OCI-LY7 (cell line): ENCODE results near the gene TRAM2. TPM values are rescaled to one million over a fixed set of nuclear protein-coding genes. Genes with fewer than 3 reads are reported as not detected.
A peak's percentile ranks its signal among the peaks of the same experiment; 100 is the strongest.

ENCODE experiments used
- BruUV-seq: library from RNA; stranded (reverse); fragments of 400-500 nt; replicated peaks from 2 replicates; lab custom pipeline; 2021; lab: Mats Ljungman, UMichigan
- CTCF ChIA-PET: fragments of 300-600 bp; sonication (Branson Sonifier 250); formaldehyde crosslinking; loops from one replicate; lab custom pipeline; 2022; ENCODE audit warnings: antibody characterized with exemption; ENCODE audit not compliant: unreplicated experiment; lab: Charles Lee
- POLR2A ChIA-PET: fragments of 300-600 bp; sonication (Branson Sonifier 250); formaldehyde crosslinking; loops from one replicate; lab custom pipeline; 2022; ENCODE audit warnings: antibody characterized with exemption; lab: Charles Lee
- DNase-seq: peaks from one replicate; pipeline ENCODE4 v3.0.0-alpha.2; 2015; ENCODE audit warnings: low spot score
- H2AFZ ChIP-seq: fragments of 200-600 bp; sonication (generic), shearing (Covaris generic); 2 replicates; pipeline ENCODE4 v1.6.1; 2014; ENCODE audit warnings: mild to moderate bottlenecking, antibody characterized with exemption, low read length, moderate library complexity
- H3K27ac ChIP-seq: fragments of 200-600 bp; sonication (generic); 2 replicates; pipeline ENCODE4 v1.5.1; 2014; ENCODE audit warnings: mixed run types, low read depth, mild to moderate bottlenecking, moderate library complexity, low read length, inconsistent platforms; ENCODE audit not compliant: poor library complexity, severe bottlenecking
- H3K36me3 ChIP-seq: fragments of 200-600 bp; sonication (generic); 2 replicates; pipeline ENCODE4 v1.6.1; 2014; ENCODE audit warnings: mild to moderate bottlenecking, antibody characterized with exemption, low read length, moderate library complexity, mixed read lengths; ENCODE audit not compliant: insufficient read depth
- H3K4me1 ChIP-seq: fragments of 200-600 bp; sonication (generic); 2 replicates; pipeline ENCODE4 v1.5.1; 2014; ENCODE audit warnings: mild to moderate bottlenecking, low read length; ENCODE audit not compliant: insufficient read depth, poor library complexity, severe bottlenecking
- H3K4me2 ChIP-seq: fragments of 200-600 bp; sonication (generic); 2 replicates; pipeline ENCODE4 v1.6.1; 2014; ENCODE audit warnings: mild to moderate bottlenecking, low read length
- H3K4me3 ChIP-seq: fragments of 200-600 bp; sonication (generic); 2 replicates; pipeline ENCODE4 v1.5.1; 2014; ENCODE audit warnings: mild to moderate bottlenecking, low read depth, low read length; ENCODE audit not compliant: poor library complexity, severe bottlenecking
- H3K79me2 ChIP-seq: fragments of 200-600 bp; sonication (generic); 2 replicates; pipeline ENCODE4 v1.6.1; 2016; ENCODE audit warnings: low read depth, mild to moderate bottlenecking, low read length, moderate library complexity, mixed read lengths; ENCODE audit not compliant: insufficient read depth
- H3K9me2 ChIP-seq: fragments of 200-600 bp; sonication (generic); 2 replicates; pipeline ENCODE4 v1.6.1; 2016; ENCODE audit warnings: mild to moderate bottlenecking, low read length, mixed read lengths; ENCODE audit not compliant: insufficient read depth
- H3K9me3 ChIP-seq: fragments of 200-600 bp; sonication (generic); 2 replicates; pipeline ENCODE4 v1.6.1; 2014; ENCODE audit warnings: mild to moderate bottlenecking, mixed run types, low read length, mixed read lengths
- H4K20me1 ChIP-seq: fragments of 200-600 bp; sonication (generic); 2 replicates; pipeline ENCODE4 v1.6.1; 2014; ENCODE audit warnings: mild to moderate bottlenecking, antibody characterized with exemption, low read length, moderate library complexity, mixed read lengths; ENCODE audit not compliant: insufficient read depth
- CTCF ChIP-seq: fragments of 200-600 bp; sonication (generic); conservative IDR thresholded peaks from 2 replicates; pipeline ENCODE4 v1.5.1; 2014; ENCODE audit warnings: mild to moderate bottlenecking, antibody characterized with exemption, low read length, moderate library complexity, mixed read lengths
- EZH2phosphoT487 ChIP-seq: fragments of 200-600 bp; sonication (generic); IDR thresholded peaks from 2 replicates; pipeline ENCODE4 v1.6.1; 2018; ENCODE audit warnings: low read depth, borderline replicate concordance, mild to moderate bottlenecking, mixed run types, antibody characterized with exemption, low read length, moderate library complexity, mixed read lengths
- intact Hi-C: fragments of 100-400 bp; cut with micrococcal nuclease; formaldehyde crosslinking; loops from one replicate; pipeline ENCODE4 v1.10.0; 2022; ENCODE audit not compliant: unreplicated experiment
- total RNA-seq, 2 experiments: library from RNA; depleted of rRNA in 1 of 2; stranded (reverse); fragments of >200 nt in 1 of 2; shearing (Covaris generic) in 1 of 2; gene quantifications; 2 replicates each; pipeline ENCODE4 v1.2.3, GENCODE V29; 2014 to 2022

The TRAM2 gene
- total RNA-seq, 2 experiments from 2014 or later, result 19.3 to 38.2 TPM

GRCh38 chr6:52534363-52534762 is 42.5 kb downstream of the TRAM2 start:
- H2AFZ ChIP-seq, result no peak overlapping the region
- intact Hi-C loops, result no loop called here
- ChIA-PET POLR2A (interaction anchor here (1.4 to 9.5 kb wide), 8 partner anchors 10 to 115 kb away, joined by 4 to 72 read pairs (median 18); partner anchors contain the start of gene EFHC1), CTCF (no interaction called here)
- peaks cover 36% of the 10 kb centered on the region for H3K36me3 ChIP-seq
- H3K4me1 ChIP-seq, result peaks cover 71% of the 10 kb centered on the region
- H3K4me2 ChIP-seq, result peak overlapping the region; percentile 91; the same call in 1 of the 2 replicates
- no peaks in the 10 kb centered on the region for H3K9me2 ChIP-seq
- H3K9me3 ChIP-seq, result no peaks in the 10 kb centered on the region
- no peak overlapping the region for H3K4me3 ChIP-seq
- H3K27ac ChIP-seq, result peak overlapping the region; percentile 95
- H4K20me1 ChIP-seq, result no peaks in the 10 kb centered on the region
- no peak for DNase-seq
- BruUV-seq, result no TSS peak
- TF ChIP-seq EZH2phosphoT487 (no peak), CTCF (no peak)
- H3K79me2 ChIP-seq, result peaks cover 24% of the 10 kb centered on the region

- Histone ChIP-seq H3K36me3 (peaks cover 44% of the 10 kb centered on the region), H3K9me2 (no peaks in the 10 kb centered on the region), H3K9me3 (no peaks in the 10 kb centered on the region), H2AFZ (no peak overlapping the region), H3K4me3 (no peak overlapping the region), H3K79me2 (peaks cover 16% of the 10 kb centered on the region), H4K20me1 (no peaks in the 10 kb centered on the region), H3K4me1 (peaks cover 66% of the 10 kb centered on the region), H3K4me2 (no peak overlapping the region), H3K27ac (no peak overlapping the region)
- no TSS peak for BruUV-seq
- no peak for DNase-seq
- CTCF ChIA-PET, result no interaction called here
- no peak for TF ChIP-seq EZH2phosphoT487
- no peak for TF ChIP-seq CTCF
- POLR2A ChIA-PET, result interaction anchor here (1.2 to 1.5 kb wide), 2 partner anchors 10 to 46 kb away, joined by 3 to 4 read pairs; no protein-coding TSS in a partner anchor
- intact Hi-C loops, result no loop called here
These were observed 43.4 kb downstream of the TRAM2 start for GRCh38 chr6:52533491-52533890.

GRCh38 chr6:52532457-52532856 is 44.4 kb downstream of the TRAM2 start:
- no peaks in the 10 kb centered on the region for H3K9me3 ChIP-seq
- H4K20me1 ChIP-seq, result no peaks in the 10 kb centered on the region
- no peak for TF ChIP-seq EZH2phosphoT487
- no peak overlapping the region for H3K27ac ChIP-seq
- ChIA-PET CTCF (no interaction called here), POLR2A (interaction anchor here (1.1 kb wide), 1 partner anchor 34 kb away, joined by 3 read pairs; no protein-coding TSS in a partner anchor)
- no peaks in the 10 kb centered on the region for H3K9me2 ChIP-seq
- no peak overlapping the region for H3K4me3 ChIP-seq
- no TSS peak for BruUV-seq
- DNase-seq, result no peak
- H2AFZ ChIP-seq, result no peak overlapping the region
- peaks cover 7% of the 10 kb centered on the region; the same call in 1 of the 2 replicates for H3K79me2 ChIP-seq
- H3K4me1 ChIP-seq, result peaks cover 55% of the 10 kb centered on the region
- peaks cover 51% of the 10 kb centered on the region for H3K36me3 ChIP-seq
- intact Hi-C loops, result no loop called here
- no peak overlapping the region for H3K4me2 ChIP-seq
